Breast epithelium (tissue), 4 donors: ENCODE measurements around the gene PSD4. TPM values are rescaled to one million over a fixed set of nuclear protein-coding genes. Genes with fewer than 3 reads are reported as not detected.

Source experiments
- DNase-seq, 2 donors: peaks; one replicate each; pipeline ENCODE4 v3.0.0-alpha.2; 2019; ENCODE audit warnings: low spot score in 2 of 2
- H3K27ac ChIP-seq, 2 donors: fragments of 200-600 bp; sonication (generic) in 1 of 2; one replicate each; pipeline ENCODE4 v1.5.1; 2016 to 2019; ENCODE audit warnings: mild to moderate bottlenecking in 1 of 2
- H3K27me3 ChIP-seq, 2 donors: fragments of 200-600 bp; sonication (generic) in 1 of 2; one replicate each; pipeline versions ENCODE4 v1.5.1 to v1.6.0; 2017 to 2019; ENCODE audit warnings: control low read depth in 1 of 2, mild to moderate bottlenecking in 1 of 2
- H3K36me3 ChIP-seq: fragments of 200-600 bp; one replicate; pipeline ENCODE4 v1.5.1; 2019
- H3K4me1 ChIP-seq, 2 donors: fragments of 200-600 bp; sonication (generic); one replicate each; pipeline ENCODE4 v1.5.1; 2016 to 2019; ENCODE audit warnings: control low read depth in 1 of 2
- H3K4me3 ChIP-seq, 3 donors: fragments of 200-600 bp; sonication (generic); 1 replicate in 2 of 3; 2 replicates in 1 of 3; pipeline ENCODE4 v1.5.1; 2016 to 2019; ENCODE audit warnings: mild to moderate bottlenecking in 3 of 3, moderate library complexity in 2 of 3
- H3K9me3 ChIP-seq, 2 donors: fragments of 200-600 bp; sonication (generic) in 1 of 2; one replicate each; pipeline ENCODE4 v1.5.1; 2016 to 2019; ENCODE audit warnings: control low read depth in 1 of 2
- POLR2A ChIP-seq: fragments of 450-650 bp; IDR thresholded peaks from one replicate; pipeline ENCODE4 v1.6.1; 2016; ENCODE audit warnings: antibody characterized with exemption, mild to moderate bottlenecking, moderate library complexity
- POLR2AphosphoS5 ChIP-seq, 3 donors: sonication (generic); formaldehyde crosslinking; IDR thresholded peaks; one replicate each; pipeline ENCODE4 v1.6.1; 2017; ENCODE audit warnings: antibody characterized with exemption in 3 of 3
- intact Hi-C: fragments of 100-400 bp; cut with DNase I; formaldehyde crosslinking; loops from one replicate; pipeline ENCODE4 v1.15.1; 2023; ENCODE audit warnings: low total_unique reads
- total RNA-seq, 3 donors: library from RNA; depleted of rRNA; stranded (reverse); fragments of >200 nt; gene quantifications; one replicate each; pipeline ENCODE4 v1.1.0, GENCODE V29; 2016
- TF ChIP-seq, protein P1 (sequence below), 3 donors: fragments of 450-650 bp; IDR thresholded peaks; one replicate each; pipeline ENCODE4 v1.5.1; 2016 to 2017; ENCODE audit warnings: antibody characterized with exemption in 3 of 3, mild to moderate bottlenecking in 3 of 3, moderate library complexity in 3 of 3

Gene PSD4
- total RNA-seq, 3 donors from 2014 or later, result 4.3 to 61.2 (median 40.3) TPM

DNA sequence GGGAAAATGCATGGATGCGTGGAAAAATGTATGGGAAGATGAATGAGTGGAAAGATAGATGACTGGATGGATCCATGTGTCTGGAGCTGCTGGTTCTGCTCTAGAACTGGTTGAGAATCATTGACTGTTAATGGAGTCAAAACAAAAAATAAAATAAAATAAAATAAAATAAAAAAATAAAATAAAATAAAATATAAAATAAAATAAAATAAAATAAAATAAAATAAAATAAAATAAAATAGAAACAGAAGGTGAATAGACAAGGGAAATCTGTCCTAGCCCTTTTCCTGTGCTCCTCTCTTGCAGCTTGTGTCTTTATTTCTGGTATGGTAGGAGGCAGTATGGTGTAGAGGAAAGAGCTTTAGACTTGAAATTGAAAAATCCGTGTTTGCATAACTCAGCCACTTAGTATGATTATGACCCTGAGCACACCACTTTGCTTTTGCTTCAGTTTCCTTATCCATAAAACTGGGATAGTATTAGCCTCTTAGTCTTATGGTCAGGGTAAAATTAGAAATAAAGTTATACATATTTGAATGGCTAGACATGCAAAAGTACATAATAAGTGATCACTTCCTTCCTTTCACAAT, 51.0 kb downstream of the PSD4 start:
- no peak for DNase-seq
- Histone ChIP-seq H3K9me3 (no peaks in the 10 kb centered on the region), H3K4me3 (no peak overlapping the region), H3K36me3 (no peaks in the 10 kb centered on the region), H3K27me3 (no peaks in the 10 kb centered on the region), H3K4me1 (no peaks in the 10 kb centered on the region), H3K27ac (no peak overlapping the region)
- intact Hi-C loops, result no loop called here
- no peak for TF ChIP-seq POLR2A
- no peak for TF ChIP-seq POLR2AphosphoS5 (IDR thresholded peaks at IDR 0.05)

DNA sequence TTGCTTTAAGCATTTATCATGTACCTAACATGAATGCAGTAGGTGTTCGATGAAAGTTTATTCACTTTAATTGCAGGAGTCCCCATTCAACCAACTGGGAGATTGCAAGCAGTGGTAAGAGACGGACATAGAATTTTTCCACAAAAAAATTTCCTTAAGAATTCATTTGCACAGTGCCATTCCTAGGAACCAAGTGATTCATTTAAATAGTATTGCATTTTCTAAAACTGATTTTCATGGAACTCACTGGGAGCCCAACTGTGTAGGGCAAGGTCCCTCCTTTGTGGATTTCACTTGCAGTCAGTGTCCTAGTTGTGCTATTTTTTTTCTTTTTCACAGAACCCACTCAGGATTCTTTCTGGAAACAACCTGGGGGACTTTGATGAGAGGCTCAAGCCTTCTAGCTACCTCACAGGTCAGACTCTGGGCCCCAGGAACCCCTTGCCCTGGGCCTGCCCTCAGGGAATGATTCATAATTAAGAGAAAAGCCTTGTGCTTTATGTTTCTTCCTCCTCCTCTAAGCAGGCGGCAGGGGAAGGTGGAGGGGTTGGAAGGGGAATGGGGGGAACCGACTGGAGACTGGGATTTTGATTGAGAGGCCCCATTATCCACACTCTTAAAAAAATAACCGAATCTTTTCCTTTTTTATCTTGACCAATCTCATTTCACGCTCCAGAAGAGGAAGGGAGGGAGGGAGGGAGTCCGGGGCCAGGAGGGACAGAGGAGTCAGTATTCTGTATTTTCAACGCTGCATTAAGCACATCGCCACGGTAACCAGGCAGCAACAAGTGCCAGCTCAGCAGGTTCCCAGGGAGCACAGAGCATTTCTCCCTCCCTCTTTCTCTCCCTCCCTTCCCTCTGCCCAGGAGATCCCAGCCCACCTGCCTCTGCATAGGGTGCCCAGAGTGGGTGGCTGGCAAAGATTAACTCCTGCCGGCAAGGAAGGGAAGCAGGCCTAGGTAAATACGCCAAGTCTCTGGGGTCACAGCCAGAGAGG, 51.8 kb downstream of the PSD4 start:
- intact Hi-C loops, result no loop called here
- Histone ChIP-seq H3K27ac (no peak overlapping the region), H3K9me3 (no peaks in the 10 kb centered on the region), H3K4me1 (no peaks in the 10 kb centered on the region), H3K4me3 (no peak overlapping the region), H3K27me3 (no peaks in the 10 kb centered on the region), H3K36me3 (no peaks in the 10 kb centered on the region)
- TF ChIP-seq POLR2AphosphoS5 (IDR thresholded peaks at IDR 0.05), result no peak
- TF ChIP-seq, protein P1, sequence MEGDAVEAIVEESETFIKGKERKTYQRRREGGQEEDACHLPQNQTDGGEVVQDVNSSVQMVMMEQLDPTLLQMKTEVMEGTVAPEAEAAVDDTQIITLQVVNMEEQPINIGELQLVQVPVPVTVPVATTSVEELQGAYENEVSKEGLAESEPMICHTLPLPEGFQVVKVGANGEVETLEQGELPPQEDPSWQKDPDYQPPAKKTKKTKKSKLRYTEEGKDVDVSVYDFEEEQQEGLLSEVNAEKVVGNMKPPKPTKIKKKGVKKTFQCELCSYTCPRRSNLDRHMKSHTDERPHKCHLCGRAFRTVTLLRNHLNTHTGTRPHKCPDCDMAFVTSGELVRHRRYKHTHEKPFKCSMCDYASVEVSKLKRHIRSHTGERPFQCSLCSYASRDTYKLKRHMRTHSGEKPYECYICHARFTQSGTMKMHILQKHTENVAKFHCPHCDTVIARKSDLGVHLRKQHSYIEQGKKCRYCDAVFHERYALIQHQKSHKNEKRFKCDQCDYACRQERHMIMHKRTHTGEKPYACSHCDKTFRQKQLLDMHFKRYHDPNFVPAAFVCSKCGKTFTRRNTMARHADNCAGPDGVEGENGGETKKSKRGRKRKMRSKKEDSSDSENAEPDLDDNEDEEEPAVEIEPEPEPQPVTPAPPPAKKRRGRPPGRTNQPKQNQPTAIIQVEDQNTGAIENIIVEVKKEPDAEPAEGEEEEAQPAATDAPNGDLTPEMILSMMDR (IDR thresholded peaks at IDR 0.05), result no peak
- no peak for TF ChIP-seq POLR2A
- no peak for DNase-seq

DNA sequence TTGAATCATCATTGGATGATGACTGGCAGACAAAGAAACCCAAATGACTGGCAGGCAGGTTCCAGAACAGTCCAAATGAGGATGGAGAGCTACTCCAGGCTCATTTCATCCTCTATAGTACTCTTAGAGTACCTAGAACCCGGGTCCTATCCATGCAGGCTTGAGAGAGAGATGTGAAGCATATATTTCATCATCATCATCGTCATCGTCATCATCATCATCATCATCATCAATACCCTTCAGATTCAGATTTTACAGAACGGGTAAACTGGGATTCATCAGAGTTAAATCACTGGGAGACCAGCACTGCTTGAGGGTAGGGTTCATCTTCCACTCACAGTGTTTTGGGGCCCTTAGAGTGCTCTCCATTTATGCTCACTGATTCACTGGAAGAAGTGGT, 52.7 kb downstream of the PSD4 start:
- DNase-seq, result no peak
- H3K36me3 ChIP-seq, result no peaks in the 10 kb centered on the region
- H3K27me3 ChIP-seq, result no peaks in the 10 kb centered on the region
- H3K9me3 ChIP-seq, result no peaks in the 10 kb centered on the region
- no peak overlapping the region for H3K4me3 ChIP-seq
- no peak overlapping the region for H3K27ac ChIP-seq
- intact Hi-C loops, result no loop called here
- H3K4me1 ChIP-seq, result no peaks in the 10 kb centered on the region
- TF ChIP-seq POLR2AphosphoS5 (IDR thresholded peaks at IDR 0.05) (no peak), POLR2A (no peak)
- TF ChIP-seq, protein P1 (IDR thresholded peaks at IDR 0.05), result no peak

DNA sequence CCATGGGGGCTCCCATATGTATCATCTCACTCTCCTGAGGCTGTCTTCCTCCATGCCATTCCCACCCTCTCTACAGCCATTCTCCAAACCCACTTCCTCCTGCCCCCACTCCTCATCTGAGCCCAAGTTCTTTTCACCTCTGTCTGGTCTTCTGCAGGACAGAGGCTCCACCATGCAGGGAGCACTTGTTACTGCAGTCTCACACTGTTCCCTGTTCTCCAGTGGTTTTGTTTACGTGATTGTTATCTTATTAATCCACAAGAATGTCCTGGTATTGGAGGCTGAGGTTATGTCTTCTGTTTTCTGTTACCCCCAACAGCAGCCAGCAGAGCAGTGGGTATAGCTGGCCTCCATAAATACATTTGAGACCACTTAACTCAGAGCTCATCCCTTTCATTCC, 53.5 kb downstream of the PSD4 start:
- intact Hi-C loops, result no loop called here
- Histone ChIP-seq H3K27ac (no peak overlapping the region), H3K4me1 (no peaks in the 10 kb centered on the region), H3K9me3 (no peaks in the 10 kb centered on the region), H3K4me3 (no peak overlapping the region), H3K36me3 (no peaks in the 10 kb centered on the region), H3K27me3 (no peaks in the 10 kb centered on the region)
- TF ChIP-seq POLR2A, result no peak
- TF ChIP-seq POLR2AphosphoS5 (IDR thresholded peaks at IDR 0.05), result no peak
- TF ChIP-seq, protein P1 (IDR thresholded peaks at IDR 0.05), result no peak
- DNase-seq, result no peak

DNA sequence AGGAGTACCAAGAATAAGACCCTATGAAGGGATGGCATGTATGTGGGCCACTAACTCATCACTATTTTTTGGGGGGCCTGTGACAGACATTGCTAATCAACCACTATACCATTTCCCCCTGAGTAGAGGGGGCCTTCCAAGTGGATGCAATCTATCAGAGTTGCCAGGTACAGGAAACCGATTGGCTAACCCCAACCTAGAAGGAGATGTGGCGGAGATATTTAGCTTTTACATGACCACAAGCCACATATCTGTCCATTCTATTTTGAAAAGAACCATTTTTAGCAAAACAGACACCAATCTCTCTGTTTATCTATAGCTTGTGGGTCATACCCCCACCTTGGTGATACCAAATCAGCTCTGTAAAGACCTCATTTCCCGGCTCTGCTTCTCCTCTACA, 53.9 kb downstream of the PSD4 start:
- Histone ChIP-seq H3K27ac (no peak overlapping the region), H3K4me3 (no peak overlapping the region), H3K27me3 (no peaks in the 10 kb centered on the region), H3K4me1 (no peaks in the 10 kb centered on the region), H3K9me3 (no peaks in the 10 kb centered on the region), H3K36me3 (no peaks in the 10 kb centered on the region)
- TF ChIP-seq POLR2A, result no peak
- TF ChIP-seq POLR2AphosphoS5 (IDR thresholded peaks at IDR 0.05), result no peak
- TF ChIP-seq, protein P1 (IDR thresholded peaks at IDR 0.05), result no peak
- intact Hi-C loops, result no loop called here
- DNase-seq, result no peak
